AG04450 (cell line): ENCODE results near the gene FLNB. TPM values are rescaled to one million over a fixed set of nuclear protein-coding genes. Genes with fewer than 3 reads are reported as not detected.

Source experiments
- CTCF ChIA-PET: fragments of 300-600, 350-600 bp; formaldehyde crosslinking; extraction: SDS; loops from one replicate; lab custom pipeline; 2022; ENCODE audit warnings: antibody characterized with exemption, inconsistent platforms; lab: Charles Lee
- POLR2A ChIA-PET: fragments of 350-600 bp; formaldehyde crosslinking; extraction: SDS; loops from one replicate; lab custom pipeline; 2021; ENCODE audit warnings: antibody characterized with exemption, inconsistent platforms; lab: Yijun Ruan, JAX
- DNase-seq: peaks from one replicate; pipeline ENCODE4 v3.0.0-alpha.2; 2011; ENCODE audit warnings: low read depth, low spot score
- H3K27ac ChIP-seq: one replicate; pipeline ENCODE4 v1.5.1; 2012; ENCODE audit warnings: low read depth, low read length, control low read depth
- H3K27me3 ChIP-seq: one replicate; pipeline ENCODE4 v1.6.0; 2012; ENCODE audit warnings: low read length; ENCODE audit not compliant: control insufficient read depth, insufficient read depth
- H3K4me3 ChIP-seq: 2 replicates; pipeline ENCODE4 v1.5.1; 2011; ENCODE audit warnings: mild to moderate bottlenecking, low read depth, low read length, control low read depth
- H3K9me3 ChIP-seq: 2 replicates; pipeline ENCODE4 v1.5.1; 2012; ENCODE audit warnings: low read length; ENCODE audit not compliant: control insufficient read depth, insufficient read depth
- CTCF ChIP-seq: IDR thresholded peaks from 2 replicates; pipeline ENCODE4 v1.5.1; 2011; ENCODE audit warnings: low read depth, low read length, control low read depth, inconsistent platforms
- polyA plus RNA-seq: library from polyadenylated mRNA; depleted of rRNA; stranded (reverse); fragments of >200 nt; gene quantifications from 2 replicates; pipeline ENCODE4 v1.2.3, GENCODE V29; 2011

The FLNB gene
- polyA plus RNA-seq, 1 experiment: 89.6 TPM

GRCh38 chr3:58025406-58025805 lies 17.2 kb downstream of the FLNB start:
- no peak overlapping the region for H3K4me3 ChIP-seq
- POLR2A ChIA-PET: interaction anchor here (0.6 kb wide), 2 partner anchors 17 to 109 kb away, joined by 3 read pairs; no protein-coding TSS in a partner anchor
- CTCF ChIA-PET: interaction anchor here (0.8 to 1.3 kb wide), 4 partner anchors 14 to 274 kb away, joined by 3 to 11 read pairs (median 4); partner anchors contain the start of gene FLNB
- H3K27me3 ChIP-seq: no peaks in the 10 kb centered on the region
- TF ChIP-seq CTCF: no peak
- no peak overlapping the region for H3K27ac ChIP-seq
- no peaks in the 10 kb centered on the region for H3K9me3 ChIP-seq
- DNase-seq: no peak

GRCh38 chr3:58025837-58026569 lies 17.8 kb downstream of the FLNB start:
- Histone ChIP-seq H3K9me3 (no peaks in the 10 kb centered on the region), H3K27ac (no peak overlapping the region), H3K4me3 (no peak overlapping the region), H3K27me3 (no peaks in the 10 kb centered on the region)
- no peak for TF ChIP-seq CTCF
- ChIA-PET POLR2A (no interaction called here), CTCF (interaction anchor here (1.0 to 1.3 kb wide), 3 partner anchors 18 to 274 kb away, joined by 3 to 11 read pairs (median 4); partner anchors contain the start of gene FLNB)
- no peak for DNase-seq

- H3K27ac ChIP-seq: no peak overlapping the region
- ChIA-PET CTCF (interaction anchor here (1.0 kb wide), 1 partner anchor 19 kb away, joined by 4 read pairs; no protein-coding TSS in a partner anchor), POLR2A (no interaction called here)
These were observed 18.4 kb downstream of the FLNB start for GRCh38 chr3:58026598-58026997.

GRCh38 chr3:58027704-58028317 lies 19.6 kb downstream of the FLNB start:
- H3K9me3 ChIP-seq: no peaks in the 10 kb centered on the region
- no peak overlapping the region for H3K27ac ChIP-seq
- no peaks in the 10 kb centered on the region for H3K27me3 ChIP-seq
- TF ChIP-seq CTCF: no peak
- CTCF ChIA-PET: interaction anchor here (1.2 kb wide), 1 partner anchor 14 kb away, joined by 5 read pairs; no protein-coding TSS in a partner anchor
- no peak for DNase-seq
- no peak overlapping the region for H3K4me3 ChIP-seq
- POLR2A ChIA-PET: no interaction called here

More at GRCh38 chr3:58026598-58026997, 18.4 kb downstream of the FLNB start:
- no peak for DNase-seq
- Histone ChIP-seq H3K4me3 (no peak overlapping the region), H3K9me3 (no peaks in the 10 kb centered on the region), H3K27me3 (no peaks in the 10 kb centered on the region)
- TF ChIP-seq CTCF: no peak

GRCh38 chr3:58028902-58029301 lies 20.7 kb downstream of the FLNB start:
- no peak overlapping the region for H3K27ac ChIP-seq
- no peaks in the 10 kb centered on the region for H3K9me3 ChIP-seq
- H3K4me3 ChIP-seq: no peak overlapping the region
- DNase-seq: no peak
- no peak for TF ChIP-seq CTCF
- H3K27me3 ChIP-seq: no peaks in the 10 kb centered on the region
- ChIA-PET POLR2A (no interaction called here), CTCF (interaction anchor here (1.1 to 1.8 kb wide), 5 partner anchors 10 to 159 kb away, joined by 3 to 9 read pairs (median 5); partner anchors contain the start of gene FLNB)
